Upper lobe of left lung (tissue), 6 donors: ENCODE data around the gene KIF13A. TPM values are rescaled to one million over a fixed set of nuclear protein-coding genes. Genes with fewer than 3 reads are reported as not detected.
"Not testable (repeated sequence)": the region's sequence is repeated elsewhere in the genome, so short reads cannot be mapped to it uniquely, and the experiment has no call there.

Source experiments
- ATAC-seq, 2 donors: fragments of 200-7000 bp; cut with Tn5 transposase; one replicate each; pipeline ENCODE4 v1.9.1; 2022; ENCODE audit warnings: mild to moderate bottlenecking in 2 of 2, moderate library complexity in 2 of 2; ENCODE audit not compliant: low FRiP score in 2 of 2
- DNase-seq, 2 donors: peaks; one replicate each; pipeline ENCODE4 v3.0.0-alpha.2; 2019 to 2020
- H3K27ac ChIP-seq, 4 donors: fragments of 200-600 bp; sonication (generic); one replicate each; pipeline ENCODE4 v1.5.1; 2016 to 2019
- H3K27me3 ChIP-seq, 4 donors: fragments of 200-600 bp; sonication (generic); one replicate each; pipeline ENCODE4 v1.5.1; 2017 to 2019
- H3K36me3 ChIP-seq, 4 donors: fragments of 200-600 bp; sonication (generic); one replicate each; pipeline ENCODE4 v1.5.1; 2016 to 2019
- H3K4me1 ChIP-seq, 4 donors: fragments of 200-600 bp; sonication (generic); one replicate each; pipeline ENCODE4 v1.5.1; 2018 to 2019
- H3K4me3 ChIP-seq, 4 donors: fragments of 200-600 bp; sonication (generic); one replicate each; pipeline ENCODE4 v1.5.1; 2017 to 2019; ENCODE audit warnings: mild to moderate bottlenecking in 2 of 4, moderate library complexity in 1 of 4
- H3K9me3 ChIP-seq, 4 donors: fragments of 200-600 bp; sonication (generic); one replicate each; pipeline ENCODE4 v1.5.1; 2018 to 2019
- CTCF ChIP-seq, 6 experiments: fragments of 450-650 bp in 4 of 6; fragments of 200-600 bp in 2 of 6; sonication (generic) in 2 of 6; IDR thresholded peaks; one replicate each; pipeline ENCODE4 v1.5.1; 2016 to 2019; ENCODE audit warnings: antibody characterized with exemption in 6 of 6
- EP300 ChIP-seq, 4 donors: sonication (generic); formaldehyde crosslinking; IDR thresholded peaks; one replicate each; pipeline ENCODE4 v1.5.1; 2017; ENCODE audit warnings: antibody characterized with exemption in 4 of 4, control low read depth in 2 of 4
- POLR2A ChIP-seq, 4 donors: fragments of 450-650 bp; IDR thresholded peaks; one replicate each; pipeline ENCODE4 v1.5.1; 2016 to 2017; ENCODE audit warnings: antibody characterized with exemption in 4 of 4, mild to moderate bottlenecking in 2 of 4
- POLR2AphosphoS5 ChIP-seq, 2 donors: sonication (generic); formaldehyde crosslinking; IDR thresholded peaks; one replicate each; pipeline ENCODE4 v1.5.1; 2017; ENCODE audit warnings: antibody characterized with exemption in 2 of 2
- WGBS, 2 donors: methylation state at CpG; one replicate each; pipeline ENCODE4 v1.1.5; 2017 to 2018; 5-methylcytosine and 5-hydroxymethylcytosine counted together
- total RNA-seq, 6 donors: library from RNA; depleted of rRNA in 4 of 6; stranded (reverse); fragments of >200 nt in 4 of 6; gene quantifications; one replicate each; pipeline versions ENCODE4 v1.1.0 to v1.2.1, GENCODE V29; 2016 to 2021
- donor health status: DM: no; HTN: no; CAD: no; lungs with moderate emphysema.
- donor health status: DM: no; HTN: yes; CAD: no; lungs with severe emphysema.

The KIF13A gene
- total RNA-seq, 6 donors from 2014 or later: 35.8 to 59.9 (median 49.0) TPM

GRCh38 chr6:17754254-17754653, 233.2 kb downstream of the KIF13A start:
- H3K27ac ChIP-seq: no peak overlapping the region
- no peak overlapping the region for H3K4me3 ChIP-seq
- WGBS, 2 donors: 74 to 83% methylated on average over 3 of the region's 3 CpGs
- DNase-seq: no peak
- no peaks in the 10 kb centered on the region for H3K9me3 ChIP-seq
- TF ChIP-seq POLR2AphosphoS5 (IDR thresholded peaks at IDR 0.05) (no peak), POLR2A (IDR thresholded peaks at IDR 0.05) (no peak)
- no peaks in the 10 kb centered on the region for H3K27me3 ChIP-seq
- ATAC-seq: no peak
- no peaks in the 10 kb centered on the region for H3K4me1 ChIP-seq
- peaks cover 0 to 5% (median 0%) of the 10 kb centered on the region in 4 donors for H3K36me3 ChIP-seq

- not testable (repeated sequence) for H3K27ac ChIP-seq, H3K4me1 ChIP-seq, H3K4me3 ChIP-seq, ATAC-seq, H3K27me3 ChIP-seq, H3K9me3 ChIP-seq, H3K36me3 ChIP-seq
- 97 to 98% methylated on average over 35 of the region's 35 CpGs for WGBS, 2 donors
- DNase-seq: peak in 1 of 2 donors; percentile 69
Observed at GRCh38 chr6:17745324-17745723, 242.1 kb downstream of the KIF13A start.

GRCh38 chr6:17744757-17745308, 242.6 kb downstream of the KIF13A start:
- H3K27me3 ChIP-seq, H3K9me3 ChIP-seq, H3K4me3 ChIP-seq, H3K4me1 ChIP-seq, DNase-seq, H3K36me3 ChIP-seq, ATAC-seq, H3K27ac ChIP-seq: not testable (repeated sequence)
- 85 to 91% methylated on average over 8 to 13 of the region's 13 CpGs for WGBS, 2 donors

- TF ChIP-seq POLR2AphosphoS5 (IDR thresholded peaks at IDR 0.05): no peak
- no peak for TF ChIP-seq EP300 (IDR thresholded peaks at IDR 0.05)
- no peak for TF ChIP-seq POLR2A (IDR thresholded peaks at IDR 0.05)
- no peak for TF ChIP-seq CTCF (IDR thresholded peaks at IDR 0.05)
- Histone ChIP-seq H3K27ac (no peak overlapping the region), H3K9me3 (no peaks in the 10 kb centered on the region), H3K4me3 (no peak overlapping the region), H3K36me3 (no peaks in the 10 kb centered on the region), H3K27me3 (no peaks in the 10 kb centered on the region), H3K4me1 (no peaks in the 10 kb centered on the region)
- ATAC-seq (no peak), DNase-seq (no peak)
- WGBS, 2 donors: 66 to 71% methylated on average over 11 of the region's 11 CpGs
Observed at GRCh38 chr6:17744019-17744756, 243.2 kb downstream of the KIF13A start.

GRCh38 chr6:17741507-17741906, 245.9 kb downstream of the KIF13A start:
- Histone ChIP-seq H3K9me3 (peaks cover 6 to 15% (median 10%) of the 10 kb centered on the region in 4 donors), H3K4me3 (no peak overlapping the region), H3K27me3 (no peaks in the 10 kb centered on the region), H3K36me3 (no peaks in the 10 kb centered on the region), H3K4me1 (no peaks in the 10 kb centered on the region), H3K27ac (no peak overlapping the region)
- DNase-seq (no peak), ATAC-seq (peak; percentile 43 to 44)
- WGBS, 2 donors: 47 to 54% methylated on average over 5 to 8 of the region's 8 CpGs
- TF ChIP-seq CTCF (IDR thresholded peaks at IDR 0.05): no peak
- TF ChIP-seq POLR2AphosphoS5 (IDR thresholded peaks at IDR 0.05): no peak
- TF ChIP-seq EP300 (IDR thresholded peaks at IDR 0.05): no peak
- TF ChIP-seq POLR2A (IDR thresholded peaks at IDR 0.05): no peak

GRCh38 chr6:17740559-17741220, 246.7 kb downstream of the KIF13A start:
- no peak for ATAC-seq
- WGBS, 2 donors: 67 to 69% methylated on average over 5 of the region's 5 CpGs
- H3K27ac ChIP-seq: no peak overlapping the region

More at GRCh38 chr6:17740559-17741220, 246.7 kb downstream of the KIF13A start:
- TF ChIP-seq POLR2AphosphoS5 (IDR thresholded peaks at IDR 0.05) (no peak), EP300 (IDR thresholded peaks at IDR 0.05) (no peak), CTCF (IDR thresholded peaks at IDR 0.05) (no peak), POLR2A (IDR thresholded peaks at IDR 0.05) (no peak)
- no peak for DNase-seq
- H3K4me3 ChIP-seq: no peak overlapping the region
- H3K36me3 ChIP-seq: no peaks in the 10 kb centered on the region
- H3K9me3 ChIP-seq: peaks cover 6 to 15% (median 10%) of the 10 kb centered on the region in 4 donors
- H3K27me3 ChIP-seq: no peaks in the 10 kb centered on the region
- no peaks in the 10 kb centered on the region for H3K4me1 ChIP-seq
